Gastrocnemius medialis (tissue), 4 donors: ENCODE results near the gene PLPP4.

Experiments used
- POLR2A ChIP-seq, 2 donors: fragments of 450-650 bp; IDR thresholded peaks; one replicate each; pipeline ENCODE4 v1.6.1; 2017; ENCODE audit warnings: antibody characterized with exemption in 2 of 2, mild to moderate bottlenecking in 2 of 2, moderate library complexity in 2 of 2
- TF ChIP-seq, protein P1 (sequence below), 5 experiments: fragments of 450-650 bp in 3 of 5; fragments of 200-600 bp in 2 of 5; sonication (generic) in 2 of 5; IDR thresholded peaks in 4 of 5; conservative IDR thresholded peaks in 1 of 5; 1 replicate in 4 of 5; 2 replicates in 1 of 5; pipeline ENCODE4 v1.5.1; 2016 to 2019; ENCODE audit warnings: antibody characterized with exemption in 5 of 5, mild to moderate bottlenecking in 3 of 5, moderate library complexity in 3 of 5

DNA sequence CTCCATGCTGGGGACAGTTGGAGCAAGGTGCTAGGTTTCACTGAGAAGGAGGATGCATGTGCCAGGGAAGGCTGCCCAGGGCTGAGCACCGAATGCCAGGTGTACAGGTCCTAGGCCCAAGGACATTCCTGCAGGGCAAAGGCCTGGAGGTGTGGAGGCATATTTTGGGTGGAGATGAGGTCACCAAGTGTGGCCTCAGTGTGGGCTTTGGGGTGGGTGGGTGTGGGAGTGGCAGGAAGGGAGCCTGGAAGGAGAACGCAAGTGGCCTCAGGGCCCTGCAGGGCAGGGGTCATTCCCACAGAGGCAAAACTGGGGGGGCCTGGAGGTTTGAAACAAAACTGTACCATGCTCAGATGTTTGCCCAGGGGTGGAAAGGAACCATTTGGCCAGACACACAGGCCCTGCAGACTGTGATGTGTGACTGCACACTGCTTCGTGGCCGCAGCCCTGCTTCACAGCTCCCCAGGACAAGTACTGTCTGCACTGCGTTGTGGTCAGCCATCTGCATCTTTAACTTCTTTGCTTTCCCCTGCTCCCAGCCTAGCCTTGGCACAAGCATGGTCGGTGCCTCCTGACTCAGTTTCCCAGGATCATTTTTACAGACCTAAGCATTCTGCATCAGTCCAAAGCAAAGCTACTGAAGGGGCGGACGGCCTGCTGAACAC is 5.1 kb downstream of the PLPP4 start:
- TF ChIP-seq, protein P1, sequence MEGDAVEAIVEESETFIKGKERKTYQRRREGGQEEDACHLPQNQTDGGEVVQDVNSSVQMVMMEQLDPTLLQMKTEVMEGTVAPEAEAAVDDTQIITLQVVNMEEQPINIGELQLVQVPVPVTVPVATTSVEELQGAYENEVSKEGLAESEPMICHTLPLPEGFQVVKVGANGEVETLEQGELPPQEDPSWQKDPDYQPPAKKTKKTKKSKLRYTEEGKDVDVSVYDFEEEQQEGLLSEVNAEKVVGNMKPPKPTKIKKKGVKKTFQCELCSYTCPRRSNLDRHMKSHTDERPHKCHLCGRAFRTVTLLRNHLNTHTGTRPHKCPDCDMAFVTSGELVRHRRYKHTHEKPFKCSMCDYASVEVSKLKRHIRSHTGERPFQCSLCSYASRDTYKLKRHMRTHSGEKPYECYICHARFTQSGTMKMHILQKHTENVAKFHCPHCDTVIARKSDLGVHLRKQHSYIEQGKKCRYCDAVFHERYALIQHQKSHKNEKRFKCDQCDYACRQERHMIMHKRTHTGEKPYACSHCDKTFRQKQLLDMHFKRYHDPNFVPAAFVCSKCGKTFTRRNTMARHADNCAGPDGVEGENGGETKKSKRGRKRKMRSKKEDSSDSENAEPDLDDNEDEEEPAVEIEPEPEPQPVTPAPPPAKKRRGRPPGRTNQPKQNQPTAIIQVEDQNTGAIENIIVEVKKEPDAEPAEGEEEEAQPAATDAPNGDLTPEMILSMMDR (IDR thresholded peaks at IDR 0.05 in 4 of 5, conservative IDR thresholded peaks at IDR 0.05 in 1 of 5), result no peak
- no peak for TF ChIP-seq POLR2A (IDR thresholded peaks at IDR 0.05)
